Aorta (tissue), 5 donors: ENCODE data around the gene CLOCK. TPM values are rescaled to one million over a fixed set of nuclear protein-coding genes. Genes with fewer than 3 reads are reported as not detected.

Source experiments
- ATAC-seq: fragments of 200-7000 bp; cut with Tn5 transposase; one replicate; pipeline ENCODE4 v1.9.1; 2022; ENCODE audit warnings: moderate library complexity; ENCODE audit not compliant: low FRiP score
- DNase-seq, 2 donors: peaks; one replicate each; pipeline ENCODE4 v3.0.0-alpha.2; 2020
- H3K27ac ChIP-seq, 2 donors: one replicate each; pipeline ENCODE4 v1.5.1; 2013; ENCODE audit warnings: low read length in 2 of 2, mild to moderate bottlenecking in 2 of 2, moderate library complexity in 2 of 2, control low read depth in 1 of 2, inconsistent platforms in 1 of 2, low read depth in 1 of 2
- H3K27me3 ChIP-seq, 2 donors: one replicate each; pipeline ENCODE4 v1.6.1; 2013; ENCODE audit warnings: control low read depth in 1 of 2, low read length in 1 of 2, mild to moderate bottlenecking in 1 of 2, moderate library complexity in 1 of 2; ENCODE audit not compliant: insufficient read depth in 2 of 2, control insufficient read depth in 1 of 2
- H3K36me3 ChIP-seq, 2 donors: one replicate each; pipeline ENCODE4 v1.6.1; 2013; ENCODE audit warnings: control low read depth in 1 of 2, low read length in 1 of 2, mild to moderate bottlenecking in 1 of 2; ENCODE audit not compliant: insufficient read depth in 2 of 2, control insufficient read depth in 1 of 2
- H3K4me1 ChIP-seq, 2 donors: one replicate each; pipeline ENCODE4 v1.6.1; 2013; ENCODE audit warnings: low read length in 2 of 2, control low read depth in 1 of 2, mild to moderate bottlenecking in 1 of 2, moderate library complexity in 1 of 2; ENCODE audit not compliant: insufficient read depth in 2 of 2, control insufficient read depth in 1 of 2
- H3K4me3 ChIP-seq, 2 donors: one replicate each; pipeline ENCODE4 v1.5.1; 2013; ENCODE audit warnings: low read length in 2 of 2, control low read depth in 1 of 2, mild to moderate bottlenecking in 1 of 2
- H3K9me3 ChIP-seq: one replicate; pipeline ENCODE4 v1.6.1; 2013; ENCODE audit warnings: mild to moderate bottlenecking, low read length; ENCODE audit not compliant: control insufficient read depth
- WGBS, 2 donors: extraction: QIAGEN DNeasy Blood & Tissue Kit; methylation state at CpG; one replicate each; pipeline ENCODE4 v1.1.7; 2013; 5-methylcytosine and 5-hydroxymethylcytosine counted together
- intact Hi-C, 2 donors: fragments of 100-400 bp; cut with DNase I; formaldehyde crosslinking; loops; one replicate each; pipeline versions ENCODE4 v1.14.2 to v1.15.0; 2022
- polyA plus RNA-seq, 2 donors: library from polyadenylated mRNA; stranded (reverse); fragments of 200-250 nt; gene quantifications; one replicate each; pipeline ENCODE4 v1.2.3, GENCODE V29; 2013
- total RNA-seq, 2 donors: library from RNA; stranded (reverse); fragmentation: NEBNext Ultra II Directional; extraction: Animal tissue kit (Norgen Biotek cat#: 25700); gene quantifications; one replicate each; pipeline ENCODE4 v1.2.1, GENCODE V29; 2021
- donor health status: healthy with polysubstance abuse.
- donor health status: Bipolar disorder and iron deficiency.
- donor health status: DM: no; HTN: no; CAD: no.
- donor health status: DM: no; HTN: no; CAD: no.
- donor health status: DM: yes; HTN: yes; CAD: no.

CLOCK gene
- total and polyA plus RNA-seq, 4 donors, result 4.8 to 36.8 (median 19.0) TPM

GRCh38 chr4:55396308-55397125 is 150.2 kb downstream of the CLOCK start:
- Histone ChIP-seq H3K9me3 (no peaks in the 10 kb centered on the region), H3K27me3 (no peaks in the 10 kb centered on the region), H3K36me3 (no peaks in the 10 kb centered on the region), H3K4me3 (peak overlapping the region; percentile 97 to 99), H3K27ac (peak overlapping the region; percentile 95 to 98), H3K4me1 (no peaks in the 10 kb centered on the region)
- intact Hi-C loops, result loop anchor here (2.0 to 5.0 kb wide), 3 partner anchors 38 to 151 kb away; partner anchors contain the start of genes CLOCK (in 1 of the 2) and SRD5A3 (in 1 of the 2)
- DNase-seq (peak; percentile 61 to 84), ATAC-seq (peak; percentile 66)
- WGBS, 2 donors, result 0% methylated on average over 35 to 41 of the region's 41 CpGs

- H3K27me3 ChIP-seq, result no peaks in the 10 kb centered on the region
- DNase-seq (peak; percentile 95 to 97), ATAC-seq (peak; percentile 96)
- peak within 1 kb of the TSS; percentile 97 to 99 for H3K4me3 ChIP-seq
- no peaks in the 10 kb centered on the region for H3K4me1 ChIP-seq
- WGBS, 2 donors, result 0 to 1% methylated on average over 78 to 95 of the region's 95 CpGs
- no peaks in the 10 kb centered on the region for H3K36me3 ChIP-seq
- peak within 1 kb of the TSS; percentile 95 to 98 for H3K27ac ChIP-seq
- H3K9me3 ChIP-seq, result no peaks in the 10 kb centered on the region
- intact Hi-C loops, result loop anchor here (1.0 to 5.0 kb wide), 4 partner anchors 37 to 152 kb away; partner anchors contain the start of genes SRD5A3 (in 2 of the 2) and CLOCK (in 1 of the 2)
Measured at GRCh38 chr4:55395529-55396307, 151.0 kb downstream of the CLOCK start, which contains the start of gene TMEM165. Gene TMEM165, plus strand, starts transcription at chr4:55395957. Its CDS starts 233 bp downstream, at chr4:55396190.

- Histone ChIP-seq H3K27me3 (no peaks in the 10 kb centered on the region), H3K27ac (peak overlapping the region; percentile 39 to 89), H3K9me3 (no peaks in the 10 kb centered on the region), H3K4me1 (no peaks in the 10 kb centered on the region), H3K4me3 (peak overlapping the region; percentile 13 to 99), H3K36me3 (no peaks in the 10 kb centered on the region)
- intact Hi-C loops, result loop anchor here (1.0 to 5.0 kb wide), 3 partner anchors 48 to 152 kb away; partner anchors contain the start of genes SRD5A3 (in 2 of the 2) and CLOCK (in 1 of the 2)
- DNase-seq, result no peak
- WGBS, 2 donors, result 0% methylated on average over 4 of the region's 4 CpGs
- ATAC-seq, result no peak
Measured at GRCh38 chr4:55395218-55395528, 151.5 kb downstream of the CLOCK start.

- Histone ChIP-seq H3K27ac (no peak overlapping the region), H3K27me3 (no peaks in the 10 kb centered on the region), H3K4me3 (no peak overlapping the region), H3K9me3 (no peaks in the 10 kb centered on the region), H3K4me1 (no peaks in the 10 kb centered on the region), H3K36me3 (no peaks in the 10 kb centered on the region)
- intact Hi-C loops, result no loop called here
- DNase-seq (no peak), ATAC-seq (no peak)
- 86 to 90% methylated on average over 4 of the region's 4 CpGs for WGBS, 2 donors
Measured at GRCh38 chr4:55393461-55394320, 153.0 kb downstream of the CLOCK start.

GRCh38 chr4:55386840-55387239 is 159.9 kb downstream of the CLOCK start:
- WGBS, 2 donors, result 89 to 100% methylated on average over 2 of the region's 2 CpGs
- Histone ChIP-seq H3K27ac (no peak overlapping the region), H3K36me3 (no peaks in the 10 kb centered on the region), H3K27me3 (no peaks in the 10 kb centered on the region), H3K4me3 (no peak overlapping the region), H3K9me3 (no peaks in the 10 kb centered on the region), H3K4me1 (no peaks in the 10 kb centered on the region)
- ATAC-seq (no peak), DNase-seq (no peak)
- intact Hi-C loops, result no loop called here

- no peak overlapping the region for H3K4me3 ChIP-seq
- peaks cover 0 to 3% of the 10 kb centered on the region in 2 donors for H3K36me3 ChIP-seq
- H3K27ac ChIP-seq, result no peak overlapping the region
- DNase-seq (no peak), ATAC-seq (no peak)
- no peaks in the 10 kb centered on the region for H3K27me3 ChIP-seq
- H3K4me1 ChIP-seq, result no peaks in the 10 kb centered on the region
- intact Hi-C loops, result no loop called here
- no peaks in the 10 kb centered on the region for H3K9me3 ChIP-seq
Measured at GRCh38 chr4:55386073-55386472, 160.6 kb downstream of the CLOCK start.

- Histone ChIP-seq H3K36me3 (peaks cover 0 to 3% of the 10 kb centered on the region in 2 donors), H3K9me3 (no peaks in the 10 kb centered on the region), H3K4me1 (no peaks in the 10 kb centered on the region), H3K4me3 (no peak overlapping the region), H3K27me3 (no peaks in the 10 kb centered on the region), H3K27ac (no peak overlapping the region)
- WGBS, 2 donors, result 70 to 74% methylated on average over 3 of the region's 3 CpGs
- ATAC-seq (no peak), DNase-seq (no peak)
- intact Hi-C loops, result no loop called here
Measured at GRCh38 chr4:55385201-55385649, 161.5 kb downstream of the CLOCK start.

GRCh38 chr4:55382488-55383003 is 164.2 kb downstream of the CLOCK start:
- no peaks in the 10 kb centered on the region for H3K4me1 ChIP-seq
- H3K27me3 ChIP-seq, result no peaks in the 10 kb centered on the region
- no peaks in the 10 kb centered on the region for H3K9me3 ChIP-seq
- H3K4me3 ChIP-seq, result no peak overlapping the region
- 89 to 94% methylated on average over 3 of the region's 3 CpGs for WGBS, 2 donors
- no peak for ATAC-seq
- peaks cover 0 to 3% of the 10 kb centered on the region in 2 donors for H3K36me3 ChIP-seq
- intact Hi-C loops, result no loop called here
- H3K27ac ChIP-seq, result no peak overlapping the region
- no peak for DNase-seq
